ENCODE results near the gene DKC1.
A peak's percentile ranks its signal among the peaks of the same experiment; 100 is the strongest.

DKC1 gene

DNA sequence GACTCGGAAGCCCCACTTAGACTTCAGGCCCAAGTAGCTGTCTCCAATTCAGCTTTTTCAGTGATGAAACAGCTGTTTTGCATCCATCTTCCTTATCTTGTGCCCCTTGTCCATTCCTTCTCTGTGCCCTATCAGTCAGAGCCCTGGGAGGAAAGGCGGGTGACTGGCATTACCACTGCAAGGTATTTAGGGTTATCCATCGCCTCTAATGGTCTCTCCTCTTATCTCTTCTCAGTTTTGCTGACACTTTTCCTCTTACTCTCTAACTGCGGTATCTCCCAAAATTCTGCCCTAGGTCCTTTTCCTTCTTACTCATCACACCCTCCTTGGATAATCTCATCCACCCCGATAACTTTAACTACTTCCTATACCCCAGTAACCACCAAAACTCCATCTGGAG is 25.5 kb upstream of the DKC1 start:
- no peak for DNase-seq (ENCODE audit: low read depth)

DNA sequence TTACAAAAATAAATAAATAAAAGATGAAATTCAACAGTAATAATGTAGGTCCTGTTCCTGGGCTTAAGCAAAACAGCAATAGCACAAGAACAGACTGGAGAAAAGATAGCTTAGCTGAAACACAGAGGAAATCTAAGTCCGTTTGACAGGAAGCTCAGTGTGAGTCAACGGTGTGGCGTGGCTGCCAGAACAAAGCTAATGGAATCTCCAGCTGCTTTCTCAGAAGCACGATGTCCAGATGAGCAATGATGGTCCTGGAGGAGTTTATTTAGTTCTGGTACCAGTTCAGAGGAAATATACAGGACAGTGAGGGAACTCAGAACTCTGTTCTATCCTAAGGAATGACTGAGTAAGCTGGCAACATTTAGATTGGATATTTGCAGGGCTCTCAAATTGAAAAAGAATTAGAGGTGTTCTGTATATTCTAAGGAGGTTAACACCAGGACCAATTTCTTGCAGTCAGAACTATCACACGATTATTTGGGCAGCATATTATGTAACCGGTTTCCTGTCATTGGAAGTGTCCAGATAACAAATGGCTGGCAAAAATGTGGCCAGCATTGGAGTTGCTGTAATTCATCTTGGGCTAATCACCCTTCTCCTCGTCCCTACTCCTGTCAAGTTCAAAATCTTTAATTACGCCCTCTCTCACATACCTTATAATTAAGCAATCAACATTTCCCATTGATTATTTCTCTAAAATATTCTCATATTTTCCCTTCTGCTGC is 24.5 kb upstream of the DKC1 start:
- peak; percentile 75 for DNase-seq (ENCODE audit: low read depth)

DNA sequence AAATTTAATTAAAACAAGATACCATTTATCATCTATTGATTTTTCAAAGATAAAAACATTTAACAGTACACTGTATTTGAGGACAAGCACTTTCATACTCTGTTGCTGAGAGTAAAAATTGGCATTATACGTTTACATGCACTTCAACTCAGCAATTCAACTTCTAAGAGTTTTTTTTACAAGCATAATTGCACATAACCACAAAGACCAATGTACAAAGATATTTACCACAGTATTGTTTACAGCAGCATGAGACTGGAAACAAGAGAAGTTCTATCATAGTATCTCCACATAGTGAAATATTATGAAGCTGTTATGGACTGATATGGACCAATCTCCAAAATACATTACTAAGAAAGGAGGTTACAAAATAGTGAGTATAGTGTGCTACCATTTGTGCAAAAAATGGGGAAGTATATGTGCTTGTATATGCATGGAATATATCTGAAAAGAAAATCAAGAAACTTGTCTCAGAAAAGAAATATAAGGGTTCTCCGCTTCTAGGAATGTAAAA is 22.7 kb upstream of the DKC1 start:
- no peak for DNase-seq (ENCODE audit: low read depth)

DNA sequence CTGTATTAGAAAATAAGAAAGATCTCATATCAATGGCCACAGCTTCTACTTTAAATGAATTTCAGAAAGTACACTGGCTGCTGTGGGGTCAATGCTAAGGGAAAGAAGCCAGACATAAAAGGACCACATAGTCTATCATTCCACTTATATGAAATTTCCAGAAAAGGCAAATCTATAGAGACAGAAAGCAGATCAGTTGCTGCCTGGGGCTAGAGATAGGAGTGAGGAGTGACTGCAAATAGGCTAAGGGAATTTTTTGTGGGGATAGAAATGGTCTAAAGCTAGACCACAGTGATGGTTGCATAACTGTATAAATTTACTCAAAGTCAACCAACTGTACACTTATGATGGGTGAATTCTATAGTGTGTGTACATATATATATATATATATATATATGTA is 20.1 kb upstream of the DKC1 start:
- no peak for DNase-seq (ENCODE audit: low read depth)

DNA sequence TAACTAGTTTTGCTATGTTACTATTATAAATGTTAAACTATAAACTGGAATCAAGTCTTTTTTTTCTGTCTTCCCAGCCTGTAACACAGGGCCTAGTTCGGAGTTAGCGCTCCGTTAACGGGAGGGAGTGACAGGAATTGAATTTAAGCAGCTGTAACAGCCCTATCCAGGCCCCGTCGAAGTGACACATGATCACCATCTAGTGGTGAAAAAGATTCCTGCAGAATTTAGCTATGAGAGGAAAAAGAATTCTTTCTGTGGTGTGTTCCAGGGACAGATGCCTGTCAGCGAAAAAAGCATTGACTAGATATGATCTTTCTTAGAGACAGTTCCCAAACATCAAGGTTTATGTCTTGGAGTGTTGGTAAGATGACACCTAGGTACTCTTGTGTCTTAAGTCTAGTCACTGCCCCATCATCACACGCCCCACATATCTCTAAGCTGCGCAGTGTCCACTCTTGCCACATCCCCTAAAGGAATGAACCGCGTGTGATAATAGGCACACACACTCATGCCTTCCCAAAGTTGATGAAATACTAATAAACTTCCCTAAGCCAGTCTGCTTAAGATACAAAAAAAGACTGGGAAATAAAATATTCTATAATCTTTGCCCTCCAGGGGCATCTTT is 13.8 kb upstream of the DKC1 start:
- DNase-seq (ENCODE audit: low read depth), result peak; percentile 26

DNA sequence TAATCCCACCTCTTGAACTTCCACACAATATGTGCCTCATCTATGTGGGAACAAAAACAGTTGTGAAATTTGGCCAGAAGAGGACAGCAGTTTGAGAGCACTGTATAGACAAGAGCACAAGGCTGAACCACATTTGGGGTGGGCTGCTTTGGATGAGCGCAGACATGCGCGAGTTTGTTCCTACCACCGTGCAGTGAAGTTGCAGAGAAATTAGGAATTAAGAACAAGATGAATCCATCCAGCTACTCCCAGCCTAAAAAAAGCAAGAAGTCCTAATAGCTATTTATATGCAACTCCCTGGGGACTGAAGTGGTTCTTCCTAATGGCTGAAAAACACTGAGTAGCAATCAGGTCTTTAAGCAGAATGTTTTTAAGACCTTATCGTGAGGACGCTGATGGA is 12.8 kb upstream of the DKC1 start:
- DNase-seq (ENCODE audit: low read depth), result no peak

DNA sequence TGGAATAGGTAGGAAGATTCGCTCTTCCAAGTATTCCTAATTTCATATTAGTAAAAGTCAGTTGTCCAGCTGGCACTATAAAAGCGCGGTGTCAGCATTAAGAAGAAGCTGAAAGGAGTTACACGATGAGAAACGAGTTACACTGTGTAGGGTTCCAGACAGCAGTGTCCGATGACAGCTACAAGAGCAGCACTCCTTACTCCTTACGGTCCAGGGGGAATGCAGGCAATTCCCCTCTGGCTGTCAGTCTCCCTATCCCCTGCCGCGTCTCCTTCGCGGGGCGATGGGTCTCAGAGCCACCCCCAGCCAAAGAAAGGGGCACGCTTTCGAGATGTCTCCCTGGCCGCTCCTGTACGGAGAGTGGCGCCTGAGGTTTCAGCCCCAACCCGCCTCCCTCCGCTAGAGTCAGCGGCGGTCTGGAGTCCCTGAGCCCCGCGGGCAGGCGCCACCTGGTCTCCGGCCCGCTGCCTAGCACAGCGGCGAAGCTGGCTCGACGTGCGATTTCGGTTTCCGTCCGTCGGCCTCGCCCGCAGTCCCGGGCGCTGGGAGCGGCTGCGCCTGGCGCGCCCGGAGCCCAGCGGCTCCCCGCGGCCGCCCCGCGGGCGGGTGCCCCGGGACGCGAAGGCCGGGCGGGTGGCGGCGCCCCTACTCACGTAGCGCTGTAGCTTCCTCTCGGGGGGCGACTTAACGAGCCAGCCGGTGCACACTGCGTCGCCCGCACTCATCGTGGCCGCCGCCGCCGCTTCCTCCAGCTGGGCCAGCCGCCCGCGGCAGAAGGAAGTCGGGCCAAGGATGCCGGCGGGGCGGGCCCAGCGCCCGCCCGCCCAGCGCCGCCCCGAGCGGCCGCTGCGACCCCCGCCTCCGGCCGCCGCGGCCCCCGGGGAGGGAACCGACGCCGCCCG is 12.1 kb upstream of the DKC1 start, which contains the start of gene GAB3:
Gene GAB3, minus strand, starts transcription at position 777 of the 902 bp plus-strand sequence. Its CDS starts 52 bp downstream, at position 725.
- DNase-seq (ENCODE audit: low read depth), result no peak

DNA sequence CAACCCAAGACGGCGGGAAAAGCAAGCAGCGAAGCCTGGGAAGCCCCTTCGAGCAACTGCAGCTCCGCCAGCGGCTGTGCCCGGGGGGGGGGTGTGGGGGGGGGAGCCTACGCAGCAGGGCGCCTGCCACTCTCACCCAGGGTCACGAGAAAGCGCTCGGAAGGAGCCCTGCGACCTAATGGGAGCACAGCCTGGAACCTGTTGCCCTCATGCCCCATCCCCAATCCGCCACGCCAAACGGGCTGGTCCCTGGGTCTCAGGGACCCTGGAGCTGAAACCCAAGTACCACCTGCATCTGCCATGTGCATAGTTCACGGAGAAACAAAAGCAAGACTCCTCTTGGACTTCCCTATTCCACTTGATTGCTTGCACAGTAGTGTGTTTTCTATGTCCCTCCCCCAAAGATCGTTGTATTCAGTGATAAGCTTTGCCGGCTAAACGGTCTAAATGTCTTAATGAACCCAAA is 11.4 kb upstream of the DKC1 start:
- no peak for DNase-seq (ENCODE audit: low read depth)

DNA sequence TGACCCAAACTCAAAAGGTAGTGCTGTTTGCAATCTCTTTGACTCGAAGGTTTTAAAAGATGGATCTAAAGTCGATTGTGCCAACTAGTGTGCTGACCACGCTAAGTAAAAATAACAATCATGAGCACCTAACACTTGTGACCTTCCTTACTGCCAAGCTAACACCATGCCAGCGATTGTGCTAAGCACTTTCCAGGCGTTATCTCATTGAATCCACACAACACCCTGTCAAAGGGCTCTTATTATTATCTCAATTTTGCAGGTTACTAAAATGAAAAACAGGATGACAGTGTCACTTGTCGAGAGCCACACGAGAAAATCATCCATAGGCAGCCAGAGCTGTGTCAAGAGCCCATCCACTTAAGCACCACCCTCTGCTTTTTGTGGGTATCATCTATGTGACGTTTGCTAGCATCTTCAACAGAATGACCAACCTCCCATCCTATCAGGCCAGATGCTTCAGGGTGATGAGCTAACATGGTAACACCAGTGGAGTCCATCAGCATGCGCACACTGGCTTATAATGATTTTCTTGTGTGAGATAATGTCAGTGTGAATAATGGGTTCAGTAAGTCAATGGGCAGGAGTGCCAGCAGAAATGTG is 10.9 kb upstream of the DKC1 start:
- DNase-seq (ENCODE audit: low read depth), result no peak

DNA sequence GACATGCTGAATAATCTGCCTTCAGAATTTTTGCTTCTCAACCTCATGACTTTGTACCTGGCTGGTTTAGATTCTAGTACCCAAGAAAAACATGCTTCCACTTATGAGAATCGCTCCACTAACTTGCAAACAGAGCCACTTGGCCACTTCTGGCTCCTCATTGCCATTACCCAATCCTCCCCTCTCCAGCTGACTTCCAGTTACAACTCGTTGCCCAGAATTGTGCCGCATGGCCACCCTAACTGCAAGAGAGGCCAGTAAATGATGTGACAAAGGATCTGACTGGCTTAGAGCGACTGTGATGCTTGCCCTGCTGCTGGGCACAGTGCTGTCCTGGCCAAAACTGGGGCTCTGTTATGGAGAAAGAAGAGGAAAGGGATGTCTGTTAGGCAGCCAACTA is 4.0 kb upstream of the DKC1 start:
- no peak for DNase-seq (ENCODE audit: low read depth)

DNA sequence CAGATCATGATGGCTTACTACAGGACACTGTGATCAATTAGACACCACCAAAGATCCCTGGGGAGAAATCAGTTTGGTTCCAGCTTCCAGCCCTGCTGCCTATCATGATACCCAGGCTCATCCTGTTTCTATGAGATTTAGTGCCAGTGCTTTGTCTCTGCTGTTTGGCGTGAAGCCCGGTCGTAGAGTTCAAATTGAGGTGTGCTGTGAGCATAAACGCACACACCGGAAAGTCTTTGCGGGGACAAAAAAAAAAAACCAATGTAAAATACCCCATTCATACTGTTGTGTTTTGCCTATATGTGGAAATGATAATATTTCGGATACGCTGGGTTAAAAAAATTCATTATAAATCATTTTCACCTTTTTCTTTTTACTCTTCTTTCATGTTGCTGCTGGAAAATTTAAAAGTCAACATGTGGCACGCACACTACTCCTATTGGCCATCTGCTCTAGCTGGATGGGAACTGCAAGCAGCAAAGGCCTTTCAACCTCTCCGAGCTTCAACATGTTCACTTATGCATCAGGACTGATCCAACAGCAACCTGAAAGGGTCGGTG is 607 bp upstream of the DKC1 start:
- no peak for DNase-seq (ENCODE audit: low read depth)

DNA sequence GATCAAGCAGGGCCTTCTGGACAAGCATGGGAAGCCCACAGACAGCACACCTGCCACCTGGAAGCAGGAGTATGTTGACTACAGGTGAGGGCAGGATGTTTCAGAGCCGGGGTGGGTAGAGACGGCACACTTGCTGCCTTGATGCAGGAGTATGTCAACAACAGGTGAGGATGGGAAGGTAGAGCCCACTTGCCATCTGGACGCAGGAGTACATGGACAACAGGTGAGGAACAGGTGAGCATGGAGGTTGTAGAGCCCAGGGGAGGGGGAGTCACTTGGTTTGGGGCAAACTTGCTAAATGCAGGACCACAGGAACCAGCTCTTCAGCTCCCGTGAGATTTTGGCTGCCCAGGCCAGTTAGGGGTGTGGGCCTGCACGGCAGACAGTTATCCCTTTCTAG is 12.0 kb downstream of the DKC1 start:
- DNase-seq (ENCODE audit: low read depth), result no peak

DNA sequence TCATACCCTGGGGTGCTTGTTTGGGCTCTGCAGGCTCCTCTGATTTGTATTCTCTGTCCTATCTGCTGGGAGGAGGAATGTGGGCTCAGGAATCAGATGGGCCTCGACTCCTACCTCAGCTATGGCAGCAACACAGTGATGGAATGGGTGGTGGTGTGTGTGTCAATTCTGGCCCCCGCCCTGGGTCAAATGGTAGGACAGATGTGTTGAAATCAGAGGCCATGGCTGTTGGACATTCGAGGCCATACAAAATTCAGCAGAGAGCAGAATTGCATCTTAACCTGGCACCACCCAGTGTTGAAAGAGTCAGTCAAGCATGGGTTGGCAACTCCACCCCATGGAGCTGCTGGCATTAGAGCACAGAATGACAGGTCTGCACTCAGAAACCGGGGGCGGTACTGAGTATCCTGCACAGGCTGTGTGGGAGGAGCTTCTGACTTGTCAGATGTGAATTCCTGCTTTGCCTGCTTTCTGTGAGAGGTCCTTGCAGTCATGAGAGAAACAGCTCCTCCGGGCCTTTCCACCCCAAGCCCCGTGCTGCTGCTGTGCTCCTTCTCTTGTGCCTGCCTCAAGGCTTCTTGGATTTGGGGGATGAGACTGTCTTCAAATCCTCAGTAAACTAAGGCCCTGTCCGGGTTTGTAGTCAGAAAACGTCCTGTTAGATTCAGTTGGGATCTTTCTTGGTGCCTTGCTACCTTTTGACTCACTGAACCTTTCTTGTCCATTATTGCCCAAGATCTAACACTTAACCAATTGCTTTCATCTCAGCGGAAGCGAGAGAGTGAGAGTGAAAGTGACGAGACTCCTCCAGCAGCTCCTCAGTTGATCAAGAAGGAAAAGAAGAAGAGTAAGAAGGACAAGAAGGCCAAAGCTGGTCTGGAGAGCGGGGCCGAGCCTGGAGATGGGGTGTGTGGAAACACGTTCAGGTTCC is 13.0 kb downstream of the DKC1 start:
- DNase-seq (ENCODE audit: low read depth), result peak; percentile 29

DNA sequence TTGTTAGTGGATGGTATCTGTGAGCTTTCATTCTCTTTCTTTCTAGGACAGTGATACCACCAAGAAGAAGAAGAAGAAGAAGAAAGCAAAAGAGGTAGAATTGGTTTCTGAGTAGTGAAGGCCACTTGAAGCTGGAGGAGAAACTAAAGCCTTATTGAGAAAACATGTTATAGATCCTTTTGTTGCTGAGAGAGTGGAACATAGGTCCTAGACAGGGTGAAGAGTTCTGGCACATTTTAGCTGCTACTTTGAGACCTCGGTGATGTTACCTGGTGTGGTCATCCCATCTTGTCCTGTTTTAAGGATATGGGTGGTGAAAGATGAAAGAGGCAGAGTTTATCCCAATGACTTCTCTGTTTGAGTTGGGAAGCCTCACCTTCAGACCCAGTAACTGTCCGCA is 14.1 kb downstream of the DKC1 start:
- DNase-seq (ENCODE audit: low read depth), result no peak

DNA sequence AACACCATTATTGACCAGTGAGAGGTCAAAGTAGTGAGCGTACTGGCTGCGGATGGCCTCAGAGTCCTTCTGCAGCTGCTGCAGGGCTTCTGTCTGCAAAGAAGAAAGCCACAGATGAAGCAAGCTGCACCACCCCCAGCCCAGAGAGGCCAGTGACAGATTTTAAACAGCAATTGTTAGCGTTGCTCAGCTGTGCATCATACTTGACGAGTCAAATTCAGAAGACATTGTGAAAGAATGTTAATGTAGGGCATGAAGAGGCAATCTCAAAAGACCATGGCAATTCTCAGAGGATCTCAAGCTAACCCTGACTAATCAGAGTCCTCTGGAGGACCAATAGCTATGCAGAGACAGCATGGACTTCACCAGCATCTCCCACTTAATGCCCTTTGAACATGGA is 16.6 kb downstream of the DKC1 start:
- DNase-seq (ENCODE audit: low read depth), result peak; percentile 52

DNA sequence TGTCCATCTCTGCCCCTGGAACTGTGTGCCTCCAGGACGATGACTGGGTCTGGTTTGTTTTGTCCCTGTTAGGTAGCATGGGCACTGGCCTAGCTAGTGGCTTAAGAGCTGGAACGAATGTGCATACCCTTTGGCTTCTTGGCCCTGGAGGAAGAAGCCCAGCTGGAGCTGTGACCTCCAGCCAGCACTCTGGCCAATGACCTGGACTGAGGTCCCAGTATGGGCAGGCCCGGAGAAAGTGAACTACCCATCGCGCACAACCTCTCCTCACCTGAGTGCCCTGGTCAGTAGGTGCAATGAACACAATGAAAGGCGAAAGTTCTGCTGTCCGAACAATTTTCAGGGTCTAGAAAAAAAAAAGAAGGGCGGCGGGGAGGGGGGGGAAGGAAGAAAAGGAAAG is 18.3 kb downstream of the DKC1 start:
- DNase-seq (ENCODE audit: low read depth), result no peak

DNA sequence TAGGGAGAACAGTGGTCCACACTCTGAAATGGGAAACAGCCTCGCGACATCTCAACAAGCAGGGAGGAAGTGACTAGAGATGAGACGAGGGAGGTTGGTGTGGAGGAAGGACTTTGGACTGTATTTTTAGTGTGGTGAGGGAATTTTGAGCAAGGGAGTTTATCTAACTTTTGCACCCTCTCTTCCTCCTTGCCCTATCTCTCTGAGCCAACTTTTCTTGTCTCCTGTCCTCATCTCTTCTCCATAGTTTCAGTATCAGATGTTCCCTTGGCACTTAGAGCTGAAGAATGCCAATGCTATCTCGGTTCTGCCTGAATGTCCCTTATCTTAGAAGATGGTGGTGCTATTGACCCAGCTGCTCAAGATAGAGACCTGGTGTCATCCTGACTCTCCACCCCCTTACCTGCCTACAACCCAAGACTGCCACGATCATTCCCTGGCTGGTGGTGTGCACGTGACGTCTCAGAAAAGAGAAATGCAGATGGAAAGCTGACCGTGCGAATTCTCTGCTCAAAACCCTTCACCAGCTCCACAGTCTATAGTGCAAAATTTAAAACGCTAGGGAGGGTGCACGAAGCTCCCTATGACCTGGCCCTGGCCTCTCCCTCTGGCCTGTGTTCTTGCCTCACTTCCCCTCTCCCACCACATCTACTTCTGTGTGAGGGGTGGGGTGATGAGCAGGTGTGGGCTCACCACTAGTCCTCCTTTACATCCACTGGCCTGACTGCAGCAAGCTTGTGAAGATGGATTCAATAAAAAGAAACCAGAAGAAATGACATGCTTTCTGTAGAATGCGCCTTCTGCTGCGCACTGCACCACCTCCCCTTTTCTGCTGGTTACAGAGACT is 21.7 kb downstream of the DKC1 start:
- no peak for DNase-seq (ENCODE audit: low read depth)

DNA sequence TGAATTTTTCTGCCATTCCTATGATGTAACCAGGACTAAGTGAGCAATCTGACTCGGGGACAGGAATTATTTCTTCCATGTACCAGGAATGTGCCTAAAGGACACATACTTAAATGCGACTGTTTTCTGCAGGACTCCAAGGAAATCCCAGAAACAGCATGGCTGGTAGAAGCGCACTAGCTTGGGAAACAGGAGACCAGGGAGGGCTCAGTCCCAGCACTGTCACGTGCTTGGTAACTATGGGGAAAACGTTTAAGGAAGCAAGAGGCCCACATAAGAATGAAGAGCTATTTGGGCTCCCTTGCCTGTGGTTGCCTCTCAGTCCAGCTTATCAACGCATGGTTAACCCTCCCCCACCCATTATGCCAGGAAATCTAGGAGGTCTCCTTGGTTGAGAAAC is 23.1 kb downstream of the DKC1 start:
- DNase-seq (ENCODE audit: low read depth), result no peak

DNA sequence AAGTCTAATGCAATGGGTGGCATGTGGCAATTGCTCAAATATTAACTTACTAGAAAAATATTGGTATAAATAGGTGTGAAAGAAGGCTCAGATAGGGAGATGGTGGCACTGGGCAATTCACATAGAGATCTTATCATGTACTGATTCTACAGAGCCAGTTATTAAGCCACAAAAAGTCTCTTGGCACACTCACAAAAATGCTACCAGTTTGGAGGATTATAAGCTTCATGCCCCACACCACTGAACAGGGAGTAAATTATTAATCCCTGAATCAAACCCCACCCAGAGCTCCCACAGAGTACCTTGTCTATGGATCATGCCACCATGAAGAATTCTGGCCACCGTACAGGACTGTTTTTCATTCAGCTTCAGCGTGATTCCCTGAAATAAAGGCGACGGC is 28.8 kb downstream of the DKC1 start:
- no peak for DNase-seq (ENCODE audit: low read depth)

DNA sequence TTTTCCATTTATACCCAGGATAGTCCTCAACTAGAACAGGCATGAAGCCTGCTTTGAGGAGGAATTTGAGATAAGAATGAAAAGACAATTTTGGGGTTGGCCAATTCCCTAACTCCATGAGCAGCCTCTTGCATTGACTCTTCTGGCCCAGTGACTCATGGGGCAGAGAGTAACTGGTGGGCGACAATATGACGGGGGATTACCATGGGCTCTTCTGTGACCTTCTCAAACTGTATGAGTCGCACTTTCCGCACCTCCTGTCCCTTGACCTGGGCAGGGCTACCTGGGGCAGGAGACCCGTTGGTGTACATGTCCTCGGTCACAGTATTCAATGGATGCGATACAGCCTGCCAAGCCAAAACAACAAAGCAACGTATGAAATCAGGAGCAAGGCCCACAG is 29.3 kb downstream of the DKC1 start:
- DNase-seq (ENCODE audit: low read depth), result no peak
